Measurements from ENCODE around the gene SORBS1. TPM values are rescaled to one million over a fixed set of nuclear protein-coding genes. Genes with fewer than 3 reads are reported as not detected.
A peak's percentile ranks its signal among the peaks of the same experiment; 100 is the strongest.

The SORBS1 gene
- total and polyA plus RNA-seq, 2 of the 13 experiments (the other 11 are each of a cell fraction or from before 2014, with no cell fraction given): 16.8 to 39.8 TPM

- TF ChIP-seq ZNF142 (CRISPR knock-in tag; IDR thresholded peaks at IDR 0.05) (no peak), RFXANK (CRISPR knock-in tag; IDR thresholded peaks at IDR 0.05) (no peak), ZNF879 (CRISPR knock-in tag; IDR thresholded peaks at IDR 0.05) (no peak), EED (CRISPR knock-in tag; IDR thresholded peaks at IDR 0.05) (no peak), ZNF33A (CRISPR knock-in tag; IDR thresholded peaks at IDR 0.05; ENCODE audit: borderline replicate concordance) (no peak), ZNF574 (CRISPR knock-in tag; IDR thresholded peaks at IDR 0.05) (no peak), ZNF569 (CRISPR knock-in tag; IDR thresholded peaks at IDR 0.05; ENCODE audit: borderline replicate concordance) (no peak), SP5 (CRISPR knock-in tag; IDR thresholded peaks at IDR 0.05; ENCODE audit: borderline replicate concordance, low read depth) (no peak), KLF13 (CRISPR knock-in tag; IDR thresholded peaks at IDR 0.05) (no peak), ZNF790 (CRISPR knock-in tag; IDR thresholded peaks at IDR 0.05; ENCODE audit: borderline replicate concordance) (no peak), SALL2 (CRISPR knock-in tag; IDR thresholded peaks at IDR 0.05) (no peak), MED1 (CRISPR knock-in tag; IDR thresholded peaks at IDR 0.05) (peak; percentile 36; the same call in 1 of the 2 replicates), ZNF615 (CRISPR knock-in tag; IDR thresholded peaks at IDR 0.05; ENCODE audit: borderline replicate concordance) (no peak), ARNT2 (CRISPR knock-in tag; IDR thresholded peaks at IDR 0.05; ENCODE audit: low read depth) (no peak), MXD1 (CRISPR knock-in tag; IDR thresholded peaks at IDR 0.05) (no peak), ZNF292 (CRISPR knock-in tag; IDR thresholded peaks at IDR 0.05; ENCODE audit: borderline replicate concordance, low read depth) (peak; percentile 16; the same call in 1 of the 2 replicates), CENPBD1 (CRISPR knock-in tag; IDR thresholded peaks at IDR 0.05; ENCODE audit: borderline replicate concordance, low read depth) (no peak), AKAP8 (CRISPR knock-in tag; IDR thresholded peaks at IDR 0.05) (no peak)
- TF ChIP-seq, protein P1, sequence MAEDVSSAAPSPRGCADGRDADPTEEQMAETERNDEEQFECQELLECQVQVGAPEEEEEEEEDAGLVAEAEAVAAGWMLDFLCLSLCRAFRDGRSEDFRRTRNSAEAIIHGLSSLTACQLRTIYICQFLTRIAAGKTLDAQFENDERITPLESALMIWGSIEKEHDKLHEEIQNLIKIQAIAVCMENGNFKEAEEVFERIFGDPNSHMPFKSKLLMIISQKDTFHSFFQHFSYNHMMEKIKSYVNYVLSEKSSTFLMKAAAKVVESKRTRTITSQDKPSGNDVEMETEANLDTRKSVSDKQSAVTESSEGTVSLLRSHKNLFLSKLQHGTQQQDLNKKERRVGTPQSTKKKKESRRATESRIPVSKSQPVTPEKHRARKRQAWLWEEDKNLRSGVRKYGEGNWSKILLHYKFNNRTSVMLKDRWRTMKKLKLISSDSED (CRISPR knock-in tag; IDR thresholded peaks at IDR 0.05): no peak
Measured at GRCh38 chr10:95335933-95336699, 225.1 kb downstream of the SORBS1 start (continued).
